GM19372 (cell line): Measurements from ENCODE around the gene PDIK1L.

Source experiments
- ATAC-seq: cut with Tn5 transposase; IDR thresholded peaks from one replicate; pipeline ENCODE4 v1.9.1; 2021; ENCODE audit warnings: mild to moderate bottlenecking, low read depth, moderate library complexity; ENCODE audit not compliant: unreplicated experiment

The PDIK1L gene

DNA sequence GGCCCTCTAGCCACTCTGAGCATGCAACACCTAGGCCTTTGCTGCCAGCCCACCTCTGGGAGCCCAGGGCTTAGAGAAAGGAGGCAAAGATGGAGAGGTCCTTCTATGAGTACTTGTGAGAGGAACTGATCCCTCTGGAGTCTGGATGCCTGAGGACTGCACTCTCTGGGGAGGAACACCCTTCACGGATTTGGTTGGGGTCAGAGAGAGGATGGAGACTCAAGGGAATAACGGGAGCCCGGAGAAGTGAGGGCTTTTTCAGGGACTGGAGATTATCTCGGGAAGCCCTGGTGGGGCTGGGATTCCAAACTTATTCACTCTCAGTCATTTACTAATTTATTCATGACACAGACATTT lies 57.6 kb downstream of the PDIK1L start:
- ATAC-seq: no peak

DNA sequence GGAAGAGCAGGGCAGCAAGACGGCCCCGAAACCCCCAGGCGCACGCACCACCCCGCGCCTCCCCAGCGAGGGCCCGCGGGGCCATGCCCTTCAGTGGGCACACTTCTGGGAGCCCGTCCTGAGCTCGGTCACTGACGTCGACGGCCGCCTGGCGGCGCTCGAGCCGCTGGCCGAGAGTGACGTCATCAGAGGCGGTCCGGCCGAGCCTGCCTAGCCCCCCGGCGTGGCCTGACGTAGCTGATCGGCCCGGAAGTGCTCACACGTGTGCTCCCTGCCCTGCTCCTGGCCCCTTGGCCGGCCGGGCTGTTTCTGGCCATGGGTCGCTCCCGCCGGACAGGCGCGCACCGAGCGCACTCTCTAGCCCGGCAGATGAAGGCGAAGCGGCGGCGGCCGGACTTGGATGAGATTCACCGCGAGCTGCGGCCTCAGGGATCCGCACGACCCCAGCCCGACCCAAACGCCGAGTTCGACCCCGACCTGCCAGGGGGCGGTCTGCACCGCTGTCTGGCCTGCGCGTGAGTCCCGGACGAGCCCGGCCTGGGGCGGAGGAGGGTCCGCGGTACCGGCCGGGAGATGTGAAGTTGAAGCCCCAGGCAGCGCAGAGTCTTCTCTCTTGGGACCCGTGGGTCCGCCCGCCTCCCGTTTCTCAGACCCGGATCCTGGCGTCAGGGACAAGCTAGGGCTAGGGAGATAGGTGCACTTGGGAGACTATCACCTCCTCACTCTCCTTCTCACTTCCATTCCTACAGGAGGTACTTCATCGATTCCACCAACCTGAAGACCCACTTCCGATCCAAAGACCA lies 58.2 kb downstream of the PDIK1L start, which contains the start of gene ZNF593:
ZNF593 (plus strand) TSS at position 240 of the 803 bp plus-strand sequence; CDS start at position 316, 76 bp downstream.
- ATAC-seq: peak; percentile 93

DNA sequence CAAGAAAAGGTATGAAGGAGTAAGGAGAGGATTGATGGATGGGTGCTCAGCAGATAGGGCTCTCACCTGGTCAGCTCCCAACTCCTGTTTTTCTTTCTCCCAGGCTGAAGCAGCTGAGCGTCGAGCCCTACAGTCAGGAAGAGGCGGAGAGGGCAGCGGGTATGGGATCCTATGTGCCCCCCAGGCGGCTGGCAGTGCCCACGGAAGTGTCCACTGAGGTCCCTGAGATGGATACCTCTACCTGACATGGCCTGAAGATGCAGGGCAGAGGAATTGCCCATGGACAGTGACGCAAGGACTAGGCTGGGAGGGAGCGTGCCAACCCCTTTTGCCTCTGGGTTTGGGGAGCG lies 58.8 kb downstream of the PDIK1L start:
- no peak for ATAC-seq

DNA sequence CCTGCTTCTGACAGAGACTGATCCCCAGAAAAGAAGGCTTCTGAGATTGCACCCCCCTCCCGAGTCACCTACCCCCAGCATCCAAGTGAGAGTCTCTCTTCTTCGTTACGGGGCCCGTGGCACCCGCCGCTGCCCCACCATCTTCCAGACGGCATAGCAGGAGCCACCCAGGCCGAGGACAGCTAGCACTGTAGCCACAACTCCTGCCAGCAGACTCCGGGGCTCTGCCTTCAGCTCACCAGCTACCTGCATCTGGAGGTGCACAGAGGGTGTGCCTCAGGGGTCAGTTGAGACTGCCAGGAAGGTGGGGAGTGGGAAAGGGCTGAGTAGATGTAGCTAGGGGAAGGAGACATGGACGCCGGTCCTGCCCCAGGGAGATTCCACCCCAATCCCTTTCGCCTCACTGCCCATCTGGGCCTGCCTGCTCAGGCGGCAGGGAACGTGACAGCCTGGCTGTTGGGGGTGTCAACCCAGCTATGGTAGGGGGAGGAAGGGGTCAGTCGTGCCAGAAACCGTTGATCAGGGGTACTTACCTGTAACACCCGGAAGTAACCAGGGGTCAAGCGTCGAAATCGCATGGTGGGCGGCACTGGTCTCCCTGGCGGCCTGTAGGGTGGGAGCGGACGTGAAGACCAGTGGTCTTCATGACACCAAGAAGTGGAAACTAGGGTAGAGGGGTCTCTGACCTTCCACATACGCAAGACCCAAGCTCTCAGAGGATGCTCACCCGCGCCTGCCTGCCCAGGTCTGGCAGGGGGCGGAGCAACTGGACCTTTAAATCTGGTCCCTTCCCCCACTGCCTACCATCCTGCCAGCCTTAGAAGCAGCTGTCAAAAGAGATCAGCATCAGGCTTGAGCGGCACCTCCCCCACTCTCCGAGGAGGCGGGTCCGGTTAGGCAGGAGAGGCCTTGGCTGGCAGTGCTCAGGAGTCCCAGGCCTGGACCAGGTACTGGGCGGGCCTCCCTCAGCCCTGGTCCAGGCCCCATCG lies 59.8 kb downstream of the PDIK1L start, which contains the start of gene ZNF593OS:
ZNF593OS (minus strand) TSS at position 749 of the 989 bp plus-strand sequence; CDS start at position 578, 171 bp downstream.
- no peak for ATAC-seq
